HT-29 (cell line): ENCODE measurements around the gene KRTAP9-2. TPM values are rescaled to one million over a fixed set of nuclear protein-coding genes. Genes with fewer than 3 reads are reported as not detected.

Experiments
- small RNA-seq: library from RNA; depleted of rRNA; stranded (forward); fragments of <200 nt; gene quantifications from one replicate; pipeline ENCODE3, GENCODE V24; 2014
- total RNA-seq: library from RNA; depleted of rRNA; stranded (reverse); fragments of >200 nt; shearing (Covaris generic); gene quantifications from 2 replicates; pipeline ENCODE4 v1.2.3, GENCODE V29; 2014; rRNA removed

The KRTAP9-2 gene
- total RNA-seq, 1 experiment from 2014 or later = not detected

Small RNA genes lying within 50 kb of the gene (small RNA-seq; reads per million reads assigned to genes)
- gene KRTAP4-17P = not detected

Other genes with a start within 250 kb of the KRTAP9-2 start
- 2.4 and 2.7 TPM in 2 replicates for gene KRT40, start 242.3 kb upstream of the KRTAP9-2 start, total RNA-seq
- gene KRTAP3-3, start 232.5 kb upstream of the KRTAP9-2 start, total RNA-seq = not detected in 2 replicates
- not detected in 2 replicates for gene KRTAP3-2, start 226.7 kb upstream of the KRTAP9-2 start, total RNA-seq
- not detected in 2 replicates for gene KRTAP3-1, start 217.5 kb upstream of the KRTAP9-2 start, total RNA-seq
- not detected in 2 replicates for gene KRTAP1-5, start 199.4 kb upstream of the KRTAP9-2 start, total RNA-seq
- gene KRTAP1-4, start 196.5 kb upstream of the KRTAP9-2 start, total RNA-seq = not detected in 2 replicates
- gene KRTAP1-3, start 191.8 kb upstream of the KRTAP9-2 start, total RNA-seq = not detected in 2 replicates
- gene KRTAP1-1, start 185.2 kb upstream of the KRTAP9-2 start, total RNA-seq = 0.42 and 0.64 TPM in 2 replicates
- not detected in 2 replicates for gene KRTAP2-1, start 179.3 kb upstream of the KRTAP9-2 start, total RNA-seq
- not detected in 2 replicates for gene KRTAP2-2, start 171.4 kb upstream of the KRTAP9-2 start, total RNA-seq
- gene KRTAP2-3, start 166.5 kb upstream of the KRTAP9-2 start, total RNA-seq = not detected in 2 replicates
- gene KRTAP2-4, start 160.8 kb upstream of the KRTAP9-2 start, total RNA-seq = not detected in 2 replicates
- gene KRTAP4-7, start 142.5 kb upstream of the KRTAP9-2 start, total RNA-seq = not detected in 2 replicates
- not detected in 2 replicates for gene KRTAP4-8, start 128.5 kb upstream of the KRTAP9-2 start, total RNA-seq
- not detected in 2 replicates for gene KRTAP4-16, start 124.4 kb upstream of the KRTAP9-2 start, total RNA-seq
- not detected in 2 replicates for gene KRTAP4-9, start 121.3 kb upstream of the KRTAP9-2 start, total RNA-seq
- not detected in 2 replicates for gene KRTAP4-11, start 108.3 kb upstream of the KRTAP9-2 start, total RNA-seq
- gene KRTAP4-12, start 102.5 kb upstream of the KRTAP9-2 start, total RNA-seq = not detected in 2 replicates
- not detected in 2 replicates for gene KRTAP4-6, start 86.1 kb upstream of the KRTAP9-2 start, total RNA-seq
- not detected in 2 replicates for gene KRTAP4-5, start 76.8 kb upstream of the KRTAP9-2 start, total RNA-seq
- gene KRTAP4-4, start 65.9 kb upstream of the KRTAP9-2 start, total RNA-seq = not detected in 2 replicates
- not detected in 2 replicates for gene KRTAP4-3, start 58.4 kb upstream of the KRTAP9-2 start, total RNA-seq
- gene KRTAP4-2, start 48.4 kb upstream of the KRTAP9-2 start, total RNA-seq = not detected in 2 replicates
- gene KRTAP4-1, start 41.7 kb upstream of the KRTAP9-2 start, total RNA-seq = not detected in 2 replicates
- not detected in 2 replicates for gene KRTAP9-1, start 36.8 kb upstream of the KRTAP9-2 start, total RNA-seq
- not detected in 2 replicates for gene KRTAP9-3, start 5.8 kb downstream of the KRTAP9-2 start, total RNA-seq
- gene KRTAP9-8, start 11.4 kb downstream of the KRTAP9-2 start, total RNA-seq = not detected in 2 replicates
- not detected in 2 replicates for gene KRTAP9-4, start 23.0 kb downstream of the KRTAP9-2 start, total RNA-seq
- not detected in 2 replicates for gene KRTAP9-9, start 28.7 kb downstream of the KRTAP9-2 start, total RNA-seq
- gene KRTAP9-6, start 38.7 kb downstream of the KRTAP9-2 start, total RNA-seq = not detected in 2 replicates
- gene KRTAP9-7, start 49.0 kb downstream of the KRTAP9-2 start, total RNA-seq = not detected in 2 replicates
- gene KRTAP29-1, start 76.2 kb downstream of the KRTAP9-2 start, total RNA-seq = not detected in 2 replicates
- gene KRTAP16-1, start 82.7 kb downstream of the KRTAP9-2 start, total RNA-seq = not detected in 2 replicates
- gene KRTAP17-1, start 89.1 kb downstream of the KRTAP9-2 start, total RNA-seq = not detected in 2 replicates
- not detected in 2 replicates for gene KRT33A, start 124.2 kb downstream of the KRTAP9-2 start, total RNA-seq
- gene KRT33B, start 143.2 kb downstream of the KRTAP9-2 start, total RNA-seq = not detected in 2 replicates
- not detected in 2 replicates for gene KRT34, start 155.7 kb downstream of the KRTAP9-2 start, total RNA-seq
- not detected in 2 replicates for gene KRT31, start 171.0 kb downstream of the KRTAP9-2 start, total RNA-seq
- gene KRT37, start 197.9 kb downstream of the KRTAP9-2 start, total RNA-seq = not detected in 2 replicates
- gene KRT38, start 214.3 kb downstream of the KRTAP9-2 start, total RNA-seq = not detected in 2 replicates
- gene KRT32, start 240.7 kb downstream of the KRTAP9-2 start, total RNA-seq = not detected in 2 replicates